Upper lobe of right lung (tissue), 1 donor: Measurements from ENCODE around the gene CCDC117. TPM values are rescaled to one million over a fixed set of nuclear protein-coding genes. Genes with fewer than 3 reads are reported as not detected.

Experiments
- ATAC-seq: fragments of 200-7000 bp; cut with Tn5 transposase; one replicate; pipeline ENCODE4 v1.9.1; 2020; ENCODE audit warnings: mild to moderate bottlenecking, moderate library complexity
- DNase-seq: peaks from one replicate; pipeline ENCODE4 v3.0.0-alpha.2; 2020
- H3K27ac ChIP-seq: fragments of 200-600 bp; one replicate; pipeline ENCODE4 v1.8.0; 2022
- H3K27me3 ChIP-seq: fragments of 200-600 bp; one replicate; pipeline ENCODE4 v1.8.0; 2022; ENCODE audit warnings: mild to moderate bottlenecking
- H3K36me3 ChIP-seq: fragments of 200-600 bp; one replicate; pipeline ENCODE4 v1.8.0; 2022
- H3K4me1 ChIP-seq: fragments of 200-600 bp; one replicate; pipeline ENCODE4 v1.8.0; 2022
- H3K4me3 ChIP-seq: fragments of 200-600 bp; one replicate; pipeline ENCODE4 v1.8.0; 2022; ENCODE audit warnings: mild to moderate bottlenecking
- H3K9me3 ChIP-seq: fragments of 200-600 bp; one replicate; pipeline ENCODE4 v1.8.0; 2022
- intact Hi-C: fragments of 100-400 bp; cut with DNase I; formaldehyde crosslinking; loops from one replicate; pipeline ENCODE4 v1.11.0; 2022
- total RNA-seq: library from RNA; stranded (reverse); fragmentation: NEBNext Ultra II Directional; extraction: Animal tissue kit (Norgen Biotek cat#: 25700); gene quantifications from one replicate; pipeline ENCODE4 v1.2.1, GENCODE V29; 2021
- TF ChIP-seq, protein P1 (sequence below): fragments of 200-600 bp; IDR thresholded peaks from one replicate; pipeline ENCODE4 v1.8.0; 2022; ENCODE audit warnings: antibody characterized with exemption
- donor health status: DM: no; HTN: yes; CAD: no; lungs with severe emphysema.

CCDC117 gene
- total RNA-seq, 1 donor from 2014 or later = 19.7 TPM

DNA sequence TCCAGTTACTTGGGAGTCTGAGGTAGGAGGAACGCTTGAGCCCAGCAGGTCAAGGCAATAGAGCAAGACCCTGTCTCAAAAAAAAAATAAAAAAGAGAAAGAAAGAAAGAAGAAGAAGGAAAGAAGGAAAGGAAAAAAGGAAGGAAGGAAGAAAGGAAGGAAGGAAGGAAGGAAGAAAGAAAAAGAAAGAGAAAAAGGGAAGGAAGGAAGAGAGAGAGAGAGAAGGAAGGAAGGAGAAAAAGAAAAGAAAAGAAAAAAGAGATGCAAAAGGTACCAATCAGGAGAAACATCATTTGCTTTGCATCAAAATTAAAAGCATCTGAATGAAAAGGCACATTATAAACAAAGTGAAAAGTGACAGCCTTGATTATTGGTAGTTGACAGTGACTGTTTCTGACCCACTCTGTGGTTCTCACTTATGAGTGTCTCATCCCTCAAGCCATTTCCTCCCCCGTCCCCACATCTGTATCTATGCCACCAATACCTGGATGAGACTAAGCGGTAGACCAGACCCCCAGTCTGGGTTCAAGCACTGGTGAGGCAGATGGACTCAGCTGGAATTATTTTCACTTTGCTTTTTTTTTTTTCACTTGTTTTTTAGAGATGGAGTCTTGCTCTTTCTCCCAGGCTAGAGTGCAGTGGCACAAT is 60.9 kb downstream of the CCDC117 start:
- H3K4me3 ChIP-seq = no peak overlapping the region
- no peaks in the 10 kb centered on the region for H3K36me3 ChIP-seq
- TF ChIP-seq, protein P1, sequence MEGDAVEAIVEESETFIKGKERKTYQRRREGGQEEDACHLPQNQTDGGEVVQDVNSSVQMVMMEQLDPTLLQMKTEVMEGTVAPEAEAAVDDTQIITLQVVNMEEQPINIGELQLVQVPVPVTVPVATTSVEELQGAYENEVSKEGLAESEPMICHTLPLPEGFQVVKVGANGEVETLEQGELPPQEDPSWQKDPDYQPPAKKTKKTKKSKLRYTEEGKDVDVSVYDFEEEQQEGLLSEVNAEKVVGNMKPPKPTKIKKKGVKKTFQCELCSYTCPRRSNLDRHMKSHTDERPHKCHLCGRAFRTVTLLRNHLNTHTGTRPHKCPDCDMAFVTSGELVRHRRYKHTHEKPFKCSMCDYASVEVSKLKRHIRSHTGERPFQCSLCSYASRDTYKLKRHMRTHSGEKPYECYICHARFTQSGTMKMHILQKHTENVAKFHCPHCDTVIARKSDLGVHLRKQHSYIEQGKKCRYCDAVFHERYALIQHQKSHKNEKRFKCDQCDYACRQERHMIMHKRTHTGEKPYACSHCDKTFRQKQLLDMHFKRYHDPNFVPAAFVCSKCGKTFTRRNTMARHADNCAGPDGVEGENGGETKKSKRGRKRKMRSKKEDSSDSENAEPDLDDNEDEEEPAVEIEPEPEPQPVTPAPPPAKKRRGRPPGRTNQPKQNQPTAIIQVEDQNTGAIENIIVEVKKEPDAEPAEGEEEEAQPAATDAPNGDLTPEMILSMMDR = no peak
- H3K4me1 ChIP-seq = peaks cover 11% of the 10 kb centered on the region
- intact Hi-C loops = loop anchor here (5.0 kb wide), 1 partner anchor 231 kb away; no protein-coding TSS in a partner anchor
- H3K27ac ChIP-seq = no peak overlapping the region
- DNase-seq (no peak), ATAC-seq (no peak)
- no peaks in the 10 kb centered on the region for H3K9me3 ChIP-seq
- H3K27me3 ChIP-seq = no peaks in the 10 kb centered on the region

DNA sequence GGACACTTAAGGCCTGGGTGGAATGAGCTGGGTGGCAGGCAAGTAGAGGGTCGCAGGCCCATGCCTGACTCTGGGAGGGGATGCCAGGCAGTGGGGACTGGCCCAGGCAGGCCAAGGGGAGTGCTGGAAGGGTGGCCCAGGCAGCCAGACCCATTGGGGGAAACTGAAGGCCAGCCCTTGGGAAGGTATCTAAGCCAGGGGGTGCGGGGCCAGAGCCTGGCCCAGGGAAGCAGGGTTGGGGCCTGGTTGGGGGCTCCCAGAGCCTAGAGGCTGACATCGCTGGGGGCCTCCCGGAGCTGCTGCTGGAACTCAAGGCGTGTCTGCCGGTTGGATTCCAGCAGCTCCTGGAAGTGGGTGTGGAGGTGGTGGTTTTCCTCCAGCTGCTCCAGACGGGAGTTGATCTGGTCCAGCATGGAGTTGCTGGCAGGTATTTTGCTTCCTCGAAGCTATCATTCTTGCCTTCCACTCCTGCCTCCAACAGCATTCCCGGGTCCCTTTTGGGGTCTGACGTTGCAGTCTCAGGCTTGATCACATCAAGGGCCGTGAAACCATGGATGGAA is 63.2 kb downstream of the CCDC117 start:
- ATAC-seq (no peak), DNase-seq (no peak)
- Histone ChIP-seq H3K27me3 (no peaks in the 10 kb centered on the region), H3K9me3 (no peaks in the 10 kb centered on the region), H3K4me3 (no peak overlapping the region), H3K27ac (no peak overlapping the region), H3K36me3 (no peaks in the 10 kb centered on the region), H3K4me1 (no peaks in the 10 kb centered on the region)
- intact Hi-C loops = no loop called here
- TF ChIP-seq, protein P1 = no peak

DNA sequence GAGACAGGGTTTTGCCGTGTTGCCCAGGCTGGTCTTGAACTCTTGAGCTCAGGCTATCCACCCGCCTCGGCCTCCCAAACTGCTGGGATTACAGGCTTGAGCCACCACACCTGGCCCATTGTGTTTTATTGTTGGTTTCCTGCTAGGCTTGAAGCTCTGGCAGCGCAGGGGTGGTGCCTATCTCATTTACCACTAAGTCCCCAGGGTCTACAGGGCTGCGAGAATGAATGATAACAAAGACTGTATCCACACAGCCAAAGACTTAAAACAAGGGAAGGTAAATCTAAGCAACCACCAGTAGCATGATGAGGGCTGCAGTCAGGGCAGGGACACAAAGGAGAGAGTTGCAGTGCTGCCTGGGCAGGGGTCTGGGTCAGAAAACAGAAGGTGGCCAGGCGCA is 65.1 kb downstream of the CCDC117 start:
- H3K36me3 ChIP-seq = no peaks in the 10 kb centered on the region
- H3K4me1 ChIP-seq = no peaks in the 10 kb centered on the region
- no peak overlapping the region for H3K27ac ChIP-seq
- DNase-seq (no peak), ATAC-seq (no peak)
- no peak overlapping the region for H3K4me3 ChIP-seq
- no peaks in the 10 kb centered on the region for H3K9me3 ChIP-seq
- TF ChIP-seq, protein P1 = no peak
- intact Hi-C loops = no loop called here
- no peaks in the 10 kb centered on the region for H3K27me3 ChIP-seq

Other genes starting within 250 kb of the CCDC117 start
- gene TTC28, start 92.9 kb upstream of the CCDC117 start, total RNA-seq = 48.7 TPM
- 9.2 TPM for gene CHEK2, start 30.9 kb upstream of the CCDC117 start, total RNA-seq
- gene HSCB, start 30.7 kb upstream of the CCDC117 start, total RNA-seq = 12.0 TPM
- 255 TPM for gene XBP1, start 27.9 kb downstream of the CCDC117 start, total RNA-seq
- gene ZNRF3, start 110.9 kb downstream of the CCDC117 start, total RNA-seq = 15.8 TPM